GM23338 (cell line): ENCODE data around the gene GRIA2. TPM values are rescaled to one million over a fixed set of nuclear protein-coding genes. Genes with fewer than 3 reads are reported as not detected.

Experiments
- ATAC-seq: fragments of 200-7000 bp; cut with Tn5 transposase; 3 replicates; pipeline ENCODE4 v1.9.1; 2020
- DNase-seq: peaks from one replicate; pipeline ENCODE4 v3.0.0-alpha.2; 2015; ENCODE audit warnings: low spot score
- H2AFZ ChIP-seq: fragments of 200-600 bp; sonication (generic); 2 replicates; pipeline ENCODE4 v1.8.0; 2016; ENCODE audit warnings: antibody characterized with exemption, mild to moderate bottlenecking, moderate library complexity
- H3F3A ChIP-seq: fragments of 200-600 bp; sonication (generic); replicated peaks from 2 replicates; pipeline ENCODE4 v1.8.0; 2017; ENCODE audit warnings: antibody characterized with exemption, mixed run types, low read depth
- H3K27ac ChIP-seq: fragments of 200-600 bp; sonication (generic); 2 replicates; pipeline ENCODE4 v1.6.1; 2016; ENCODE audit warnings: low read depth
- H3K27me3 ChIP-seq: fragments of 200-600 bp; sonication (generic); 2 replicates; pipeline ENCODE4 v1.8.0; 2016; ENCODE audit warnings: mild to moderate bottlenecking, mixed run types, moderate library complexity; ENCODE audit not compliant: insufficient read depth
- H3K36me3 ChIP-seq: fragments of 200-600 bp; sonication (generic); 2 replicates; pipeline ENCODE4 v1.8.0; 2016; ENCODE audit warnings: mild to moderate bottlenecking; ENCODE audit not compliant: insufficient read depth
- H3K4me1 ChIP-seq: fragments of 200-600 bp; sonication (generic); 2 replicates; pipeline ENCODE4 v1.8.0; 2016; ENCODE audit warnings: mild to moderate bottlenecking, moderate library complexity; ENCODE audit not compliant: insufficient read depth
- H3K4me2 ChIP-seq: fragments of 200-600 bp; sonication (generic); 2 replicates; pipeline ENCODE4 v1.7.1; 2017; ENCODE audit warnings: mixed run types
- H3K4me3 ChIP-seq: fragments of 200-600 bp; sonication (generic); 2 replicates; pipeline ENCODE4 v1.6.1; 2016; ENCODE audit warnings: mixed run types
- H3K79me2 ChIP-seq: fragments of 200-600 bp; sonication (generic); replicated peaks from 2 replicates; pipeline ENCODE4 v1.8.0; 2017; ENCODE audit warnings: mild to moderate bottlenecking; ENCODE audit not compliant: insufficient read depth
- H3K9me2 ChIP-seq: fragments of 200-600 bp; sonication (generic); 2 replicates; pipeline ENCODE4 v1.8.0; 2017; ENCODE audit not compliant: insufficient read depth
- H4K20me1 ChIP-seq: fragments of 200-600 bp; sonication (generic); replicated peaks from 2 replicates; pipeline ENCODE4 v1.8.0; 2017; ENCODE audit warnings: mild to moderate bottlenecking; ENCODE audit not compliant: insufficient read depth
- H3K27ac Mint-ChIP-seq: 2 replicates; pipeline ENCODE4 v1.8.0; 2020; ENCODE audit warnings: inconsistent platforms, mild to moderate bottlenecking, moderate library complexity, mixed read lengths
- H3K27me3 Mint-ChIP-seq: 3 replicates; pipeline ENCODE4 v1.8.0; 2022; ENCODE audit warnings: low read depth, mild to moderate bottlenecking, moderate library complexity, mixed read lengths, inconsistent platforms; ENCODE audit not compliant: insufficient read depth, poor library complexity
- H3K36me3 Mint-ChIP-seq: 3 replicates; pipeline ENCODE4 v1.8.0; 2021; ENCODE audit warnings: low read depth, mild to moderate bottlenecking, inconsistent platforms, moderate library complexity, mixed read lengths
- H3K4me1 Mint-ChIP-seq: 3 replicates; pipeline ENCODE4 v1.8.0; 2020; ENCODE audit warnings: mild to moderate bottlenecking, inconsistent platforms, mixed read lengths
- H3K4me3 Mint-ChIP-seq: 3 replicates; pipeline ENCODE4 v1.8.0; 2021; ENCODE audit warnings: moderate library complexity, mild to moderate bottlenecking, inconsistent platforms, mixed read lengths
- H3K9me3 Mint-ChIP-seq: 3 replicates; pipeline ENCODE4 v1.8.0; 2020; ENCODE audit warnings: moderate library complexity, mild to moderate bottlenecking, inconsistent platforms, mixed read lengths
- CREB1 ChIP-seq: fragments of 250-450 bp; sonication (Bioruptor Pico); IDR thresholded peaks from 2 replicates; pipeline ENCODE4 v1.5.0; 2020; ENCODE audit warnings: low read depth, mild to moderate bottlenecking, moderate library complexity
- CTCF ChIP-seq, 2 experiments: fragments of 200-600 bp in 1 of 2; sonication (generic) in 1 of 2; conservative IDR thresholded peaks; 2 replicates each; pipeline versions ENCODE4 v1.5.1 to v1.6.1; 2016 to 2017; ENCODE audit warnings: antibody characterized with exemption in 2 of 2, low read depth in 2 of 2, mild to moderate bottlenecking in 2 of 2, moderate library complexity in 1 of 2
- ETS1 ChIP-seq: IDR thresholded peaks from 2 replicates; pipeline ENCODE4 v1.6.1; 2016; ENCODE audit warnings: antibody characterized with exemption
- EZH2 ChIP-seq: fragments of 200-600 bp; sonication (generic); IDR thresholded peaks from one replicate; pipeline ENCODE4 v1.8.0; 2017; ENCODE audit warnings: antibody characterized with exemption, mild to moderate bottlenecking, low read depth; ENCODE audit not compliant: unreplicated experiment
- EZH2phosphoT487 ChIP-seq: fragments of 200-600 bp; sonication (generic); IDR thresholded peaks from one replicate; pipeline ENCODE4 v1.8.1; 2018; ENCODE audit warnings: antibody characterized with exemption; ENCODE audit not compliant: unreplicated experiment
- JUNB ChIP-seq: IDR thresholded peaks from one replicate; pipeline ENCODE4 v1.6.1; 2016; ENCODE audit warnings: antibody characterized with exemption; ENCODE audit not compliant: unreplicated experiment
- NANOG ChIP-seq: IDR thresholded peaks from 2 replicates; pipeline ENCODE4 v1.6.1; 2016; ENCODE audit warnings: antibody characterized with exemption, borderline replicate concordance
- POLR2AphosphoS5 ChIP-seq: IDR thresholded peaks from 2 replicates; pipeline ENCODE4 v1.6.1; 2016; ENCODE audit warnings: antibody characterized with exemption, low read depth
- REST ChIP-seq: IDR thresholded peaks from one replicate; pipeline ENCODE4 v1.6.1; 2018; ENCODE audit warnings: antibody characterized with exemption; ENCODE audit not compliant: unreplicated experiment
- STAT1 ChIP-seq: IDR thresholded peaks from one replicate; pipeline ENCODE4 v1.6.1; 2016; ENCODE audit warnings: antibody characterized with exemption; ENCODE audit not compliant: unreplicated experiment
- ZNF331 ChIP-seq: fragments of 250-450 bp; sonication (Bioruptor Pico); IDR thresholded peaks from 2 replicates; pipeline ENCODE4 v1.5.0; 2020; ENCODE audit warnings: low read depth, mild to moderate bottlenecking, moderate library complexity
- polyA plus RNA-seq: library from polyadenylated mRNA; unstranded; fragments of >200 nt; fragmentation: Nextera tagmentation; extraction: Ambion mirVana; gene quantifications from 2 replicates; pipeline ENCODE4 v1.2.1, GENCODE V29; 2016
- total RNA-seq: library from RNA; depleted of rRNA; stranded (reverse); fragments of >200 nt; shearing (Covaris generic); gene quantifications from 2 replicates; pipeline ENCODE4 v1.2.3, GENCODE V29; 2014

The GRIA2 gene
- total and polyA plus RNA-seq, 2 experiments from 2014 or later: not detected

- H3K79me2 ChIP-seq: no peaks in the 10 kb centered on the region
- H3F3A ChIP-seq: no peaks in the 10 kb centered on the region
- H3K9me2 ChIP-seq: no peaks in the 10 kb centered on the region
- H3K4me2 ChIP-seq: no peak overlapping the region
- peaks cover 4% of the 10 kb centered on the region for H3K27me3 Mint-ChIP-seq
- peaks cover 5% of the 10 kb centered on the region; the same call in 2 of the 3 replicates for H3K36me3 Mint-ChIP-seq
- no peak overlapping the region for H3K4me3 Mint-ChIP-seq
- no peak overlapping the region for H3K27ac ChIP-seq
- DNase-seq: no peak
- no peak for ATAC-seq
- peaks cover 6% of the 10 kb centered on the region; the same call in 2 of the 3 replicates for H3K4me1 Mint-ChIP-seq
- no peaks in the 10 kb centered on the region for H4K20me1 ChIP-seq
- TF ChIP-seq EZH2phosphoT487 (no peak), POLR2AphosphoS5 (no peak), ETS1 (no peak), CREB1 (CRISPR knock-in tag) (no peak), REST (no peak), ZNF331 (CRISPR knock-in tag) (no peak), CTCF (conservative IDR thresholded peaks at IDR 0.05; ENCODE audit: low read depth in 2 of 2) (no peak), JUNB (no peak)
- no peak overlapping the region for H3K27ac Mint-ChIP-seq
- H3K9me3 Mint-ChIP-seq: peaks cover 5% of the 10 kb centered on the region; the same call in 2 of the 3 replicates
- no peaks in the 10 kb centered on the region for H3K4me1 ChIP-seq
- H3K4me3 ChIP-seq: no peak overlapping the region
- H2AFZ ChIP-seq: no peak overlapping the region
- no peaks in the 10 kb centered on the region for H3K36me3 ChIP-seq
- H3K27me3 ChIP-seq: no peaks in the 10 kb centered on the region
Measured at GRCh38 chr4:157185363-157185762, 35.2 kb upstream of the GRIA2 start.

- peaks cover 11% of the 10 kb centered on the region for H3K4me1 ChIP-seq
- DNase-seq (no peak), ATAC-seq (no peak)
- H3K27me3 ChIP-seq: no peaks in the 10 kb centered on the region
- Mint-ChIP-seq H3K4me1 (peaks cover 19% of the 10 kb centered on the region), H3K27ac (no peak overlapping the region), H3K36me3 (no peaks in the 10 kb centered on the region), H3K9me3 (no peaks in the 10 kb centered on the region; the same call in 2 of the 3 replicates), H3K4me3 (no peak overlapping the region), H3K27me3 (no peaks in the 10 kb centered on the region)
- H4K20me1 ChIP-seq: no peaks in the 10 kb centered on the region
- H3K4me3 ChIP-seq: no peak overlapping the region
- no peak overlapping the region for H3K4me2 ChIP-seq
- no peaks in the 10 kb centered on the region for H3K36me3 ChIP-seq
- no peak overlapping the region for H2AFZ ChIP-seq
- H3F3A ChIP-seq: no peaks in the 10 kb centered on the region
- H3K9me2 ChIP-seq: no peaks in the 10 kb centered on the region
- no peak overlapping the region for H3K27ac ChIP-seq
- H3K79me2 ChIP-seq: no peaks in the 10 kb centered on the region
- TF ChIP-seq ETS1: no peak
- no peak for TF ChIP-seq EZH2
- no peak for TF ChIP-seq POLR2AphosphoS5
- TF ChIP-seq REST: no peak
- no peak for TF ChIP-seq NANOG
- no peak for TF ChIP-seq EZH2phosphoT487
- TF ChIP-seq STAT1: no peak
Measured at GRCh38 chr4:157195374-157195773, 25.2 kb upstream of the GRIA2 start.
